ENCODE results near the gene POTEH.
"Not testable (repeated sequence)": the region's sequence is repeated elsewhere in the genome, so short reads cannot be mapped to it uniquely, and the experiment has no call there.

POTEH gene

DNA sequence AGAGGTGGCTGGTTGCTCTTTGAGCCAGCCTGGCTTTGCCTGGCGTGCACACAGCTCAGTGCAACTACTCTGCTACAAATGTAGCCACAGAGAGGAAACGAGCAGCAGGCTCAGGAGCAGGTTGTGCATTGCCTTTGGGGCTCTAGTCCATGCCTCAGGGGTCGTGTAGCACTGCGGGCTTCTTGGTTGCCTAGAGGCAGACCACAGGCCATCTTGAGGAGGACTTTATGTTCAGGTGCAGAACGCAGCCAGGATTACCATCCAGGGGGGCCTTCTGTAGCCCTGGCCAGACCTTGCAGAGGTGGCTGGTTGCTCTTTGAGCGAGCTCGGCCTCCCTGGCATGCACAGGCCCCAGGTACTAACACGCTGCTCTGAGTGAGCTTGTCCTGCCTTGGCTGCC lies 41.2 kb downstream of the POTEH start:
- DNase-seq; H3K4me1 ChIP-seq (ENCODE audit: control insufficient read depth, insufficient read depth, low read length, poor library complexity, severe bottlenecking); H3K4me3 ChIP-seq (ENCODE audit: insufficient read depth, low read depth, low read length, poor library complexity, severe bottlenecking); H3K27ac ChIP-seq (ENCODE audit: insufficient read depth, low read length, poor library complexity, severe bottlenecking); H3K36me3 ChIP-seq (ENCODE audit: control insufficient read depth, insufficient read depth, low read length); H3K9me3 ChIP-seq (ENCODE audit: control insufficient read depth, low read length); H3K27me3 ChIP-seq (replicated peaks; ENCODE audit: control insufficient read depth, insufficient read depth, low read length, poor library complexity, severe bottlenecking): not testable (repeated sequence)

DNA sequence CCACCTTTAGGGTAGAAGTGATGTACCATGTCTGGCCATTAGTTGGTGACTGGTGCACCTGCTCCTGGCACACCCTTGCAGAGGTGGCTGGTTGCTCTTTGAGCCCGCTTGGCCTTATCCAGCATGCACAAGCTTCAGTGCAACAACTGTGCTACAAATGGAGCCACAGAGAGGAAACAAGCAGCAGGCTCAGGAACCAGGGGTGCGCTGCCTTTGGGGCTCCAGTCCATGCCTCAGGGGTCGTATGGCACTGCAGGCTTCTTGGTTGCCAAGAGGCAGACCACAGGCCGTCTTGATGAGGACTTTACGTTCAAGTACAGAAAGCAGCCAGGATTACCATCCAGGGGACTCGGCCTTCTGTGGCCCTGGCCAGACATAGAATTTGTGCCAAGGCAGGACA lies 44.6 kb downstream of the POTEH start:
- not testable (repeated sequence) for H3K36me3 ChIP-seq (ENCODE audit: control insufficient read depth, insufficient read depth, low read length); H3K4me1 ChIP-seq (ENCODE audit: control insufficient read depth, insufficient read depth, low read length, poor library complexity, severe bottlenecking); DNase-seq; H3K9me3 ChIP-seq (ENCODE audit: control insufficient read depth, low read length); H3K27ac ChIP-seq (ENCODE audit: insufficient read depth, low read length, poor library complexity, severe bottlenecking); H3K27me3 ChIP-seq (replicated peaks; ENCODE audit: control insufficient read depth, insufficient read depth, low read length, poor library complexity, severe bottlenecking); H3K4me3 ChIP-seq (ENCODE audit: insufficient read depth, low read depth, low read length, poor library complexity, severe bottlenecking)

DNA sequence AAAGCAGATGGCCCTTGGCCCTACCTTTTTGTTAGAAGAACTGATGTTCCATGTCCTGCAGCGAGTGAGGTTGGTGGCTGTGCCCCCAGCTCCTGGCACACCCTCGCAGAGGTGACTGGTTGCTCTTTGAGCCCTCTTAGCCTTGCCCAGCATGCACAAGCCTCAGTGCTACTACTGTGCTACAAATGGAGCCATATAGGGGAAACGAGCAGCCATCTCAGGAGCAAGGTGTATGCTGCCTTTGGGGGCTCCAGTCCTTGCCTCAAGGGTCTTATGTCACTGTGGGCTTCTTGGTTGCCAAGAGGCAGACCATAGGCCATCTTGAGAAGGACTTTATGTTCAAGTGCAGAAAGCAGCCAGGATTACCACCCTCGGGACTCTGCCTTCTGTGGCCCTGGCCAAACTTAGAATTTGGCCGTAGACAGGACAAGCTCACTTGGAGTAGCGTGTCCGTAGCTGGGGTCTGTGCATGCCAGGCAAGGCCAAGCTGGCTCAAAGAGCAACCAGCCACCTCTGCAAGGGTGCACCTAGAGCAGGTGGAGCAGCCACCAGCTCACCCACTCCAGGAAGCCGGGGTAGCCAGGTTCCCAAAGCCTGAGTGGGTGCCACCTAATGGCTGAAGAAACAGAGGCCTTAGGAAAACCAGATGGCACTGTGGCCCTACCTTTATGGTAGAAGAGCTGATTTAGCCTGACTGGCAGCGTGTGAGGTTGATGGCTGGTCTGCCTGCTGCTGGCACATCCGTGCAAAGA lies 48.5 kb downstream of the POTEH start:
- H3K36me3 ChIP-seq (ENCODE audit: control insufficient read depth, insufficient read depth, low read length); H3K9me3 ChIP-seq (ENCODE audit: control insufficient read depth, low read length); H3K4me3 ChIP-seq (ENCODE audit: insufficient read depth, low read depth, low read length, poor library complexity, severe bottlenecking); H3K27ac ChIP-seq (ENCODE audit: insufficient read depth, low read length, poor library complexity, severe bottlenecking); DNase-seq; H3K27me3 ChIP-seq (replicated peaks; ENCODE audit: control insufficient read depth, insufficient read depth, low read length, poor library complexity, severe bottlenecking); H3K4me1 ChIP-seq (ENCODE audit: control insufficient read depth, insufficient read depth, low read length, poor library complexity, severe bottlenecking): not testable (repeated sequence)

DNA sequence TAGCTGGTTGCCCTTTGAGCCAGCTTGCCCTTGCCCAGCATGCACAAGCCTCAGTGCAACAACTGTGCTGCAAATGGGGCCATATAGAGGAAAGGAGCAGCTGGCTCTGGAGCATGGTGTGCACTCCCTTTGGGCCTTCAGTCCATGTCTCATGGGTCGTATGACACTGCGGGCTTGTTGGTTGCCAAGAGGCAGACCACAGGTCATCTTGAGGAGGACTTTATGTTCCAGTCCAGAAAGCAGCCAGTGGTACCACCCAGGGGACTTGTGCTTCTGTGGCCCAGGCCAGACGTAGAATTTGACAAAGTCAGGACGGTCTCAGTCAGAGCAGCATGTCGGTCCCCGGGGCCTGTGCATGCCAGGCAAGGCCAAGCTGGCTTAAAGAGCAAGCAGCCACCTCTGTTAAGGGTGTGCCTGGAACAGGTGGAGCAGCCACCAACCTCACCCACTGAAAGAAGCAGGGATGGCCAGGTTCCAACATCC lies 49.1 kb downstream of the POTEH start:
- H3K4me1 ChIP-seq (ENCODE audit: control insufficient read depth, insufficient read depth, low read length, poor library complexity, severe bottlenecking); H3K4me3 ChIP-seq (ENCODE audit: insufficient read depth, low read depth, low read length, poor library complexity, severe bottlenecking); H3K9me3 ChIP-seq (ENCODE audit: control insufficient read depth, low read length); H3K36me3 ChIP-seq (ENCODE audit: control insufficient read depth, insufficient read depth, low read length); DNase-seq; H3K27me3 ChIP-seq (replicated peaks; ENCODE audit: control insufficient read depth, insufficient read depth, low read length, poor library complexity, severe bottlenecking); H3K27ac ChIP-seq (ENCODE audit: insufficient read depth, low read length, poor library complexity, severe bottlenecking): not testable (repeated sequence)

DNA sequence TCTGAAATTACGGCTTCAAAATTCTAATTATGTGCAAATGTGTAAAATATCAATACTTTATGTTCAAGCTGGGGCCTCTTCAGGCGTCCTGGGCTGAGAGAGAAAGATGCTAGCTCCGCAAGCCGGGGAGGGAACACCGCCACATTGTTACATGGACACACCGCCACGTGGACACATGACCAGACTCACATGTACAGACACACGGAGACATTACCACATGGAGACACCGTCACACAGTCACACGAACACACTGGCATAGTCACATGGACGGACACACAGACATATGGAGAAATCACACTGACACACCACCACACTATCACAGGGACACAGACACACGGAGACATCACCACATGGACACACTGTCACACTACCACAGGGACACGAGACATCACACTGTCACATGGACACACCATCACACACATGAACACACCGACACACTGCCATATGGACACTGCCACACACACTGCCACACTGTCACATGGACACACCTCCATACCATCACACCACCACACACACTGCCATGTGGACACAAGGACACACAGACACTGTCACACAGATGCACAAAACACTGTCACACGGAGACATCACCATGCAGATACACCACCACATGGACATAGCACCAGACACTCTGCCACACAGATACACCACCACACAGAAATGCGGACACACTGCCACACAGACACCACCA lies 58.0 kb downstream of the POTEH start:
- not testable (repeated sequence) for H3K4me1 ChIP-seq (ENCODE audit: control insufficient read depth, insufficient read depth, low read length, poor library complexity, severe bottlenecking); H3K27me3 ChIP-seq (replicated peaks; ENCODE audit: control insufficient read depth, insufficient read depth, low read length, poor library complexity, severe bottlenecking); H3K9me3 ChIP-seq (ENCODE audit: control insufficient read depth, low read length); DNase-seq; H3K4me3 ChIP-seq (ENCODE audit: insufficient read depth, low read depth, low read length, poor library complexity, severe bottlenecking); H3K27ac ChIP-seq (ENCODE audit: insufficient read depth, low read length, poor library complexity, severe bottlenecking); H3K36me3 ChIP-seq (ENCODE audit: control insufficient read depth, insufficient read depth, low read length)

DNA sequence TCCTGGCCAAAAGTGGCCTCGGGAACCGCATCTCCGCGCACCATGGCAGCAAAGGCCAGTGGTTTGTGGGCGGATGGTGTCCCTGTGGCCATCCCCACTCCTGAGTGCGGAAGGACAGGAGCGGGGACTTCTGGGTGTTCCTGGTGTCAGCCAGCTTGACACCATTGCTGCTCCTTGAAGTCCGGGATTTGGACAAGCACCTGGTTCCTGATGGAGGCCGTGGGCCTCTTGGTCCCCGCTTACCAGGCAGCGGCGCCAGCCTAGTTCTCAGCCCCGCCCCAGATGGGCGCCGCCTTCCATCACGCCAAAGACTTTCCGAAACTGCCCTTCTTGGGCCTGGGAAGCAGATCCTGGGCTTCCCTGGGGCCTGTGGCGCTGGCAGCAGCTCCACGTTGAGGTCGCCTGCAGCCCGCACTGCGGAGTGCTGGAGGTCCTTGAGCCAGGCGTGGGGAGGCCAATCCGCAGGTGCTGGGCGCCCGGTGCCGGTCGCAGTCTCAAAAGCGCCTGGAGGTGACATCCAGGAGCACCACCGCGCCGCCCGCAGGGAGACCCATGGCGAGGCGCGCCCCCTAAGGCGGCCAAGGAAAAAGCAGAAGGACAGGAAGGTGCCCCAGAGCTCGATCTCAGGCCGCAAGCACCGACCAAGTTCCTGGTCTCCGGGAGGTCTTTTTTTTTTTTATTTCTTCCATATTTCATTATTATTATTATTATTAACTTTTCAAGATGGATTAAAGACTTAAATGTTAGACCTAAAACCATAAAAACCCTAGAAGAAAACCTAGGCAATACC lies 59.5 kb downstream of the POTEH start:
- not testable (repeated sequence) for H3K9me3 ChIP-seq (ENCODE audit: control insufficient read depth, low read length); H3K27ac ChIP-seq (ENCODE audit: insufficient read depth, low read length, poor library complexity, severe bottlenecking); H3K36me3 ChIP-seq (ENCODE audit: control insufficient read depth, insufficient read depth, low read length); H3K4me3 ChIP-seq (ENCODE audit: insufficient read depth, low read depth, low read length, poor library complexity, severe bottlenecking); H3K4me1 ChIP-seq (ENCODE audit: control insufficient read depth, insufficient read depth, low read length, poor library complexity, severe bottlenecking); DNase-seq; H3K27me3 ChIP-seq (replicated peaks; ENCODE audit: control insufficient read depth, insufficient read depth, low read length, poor library complexity, severe bottlenecking)

DNA sequence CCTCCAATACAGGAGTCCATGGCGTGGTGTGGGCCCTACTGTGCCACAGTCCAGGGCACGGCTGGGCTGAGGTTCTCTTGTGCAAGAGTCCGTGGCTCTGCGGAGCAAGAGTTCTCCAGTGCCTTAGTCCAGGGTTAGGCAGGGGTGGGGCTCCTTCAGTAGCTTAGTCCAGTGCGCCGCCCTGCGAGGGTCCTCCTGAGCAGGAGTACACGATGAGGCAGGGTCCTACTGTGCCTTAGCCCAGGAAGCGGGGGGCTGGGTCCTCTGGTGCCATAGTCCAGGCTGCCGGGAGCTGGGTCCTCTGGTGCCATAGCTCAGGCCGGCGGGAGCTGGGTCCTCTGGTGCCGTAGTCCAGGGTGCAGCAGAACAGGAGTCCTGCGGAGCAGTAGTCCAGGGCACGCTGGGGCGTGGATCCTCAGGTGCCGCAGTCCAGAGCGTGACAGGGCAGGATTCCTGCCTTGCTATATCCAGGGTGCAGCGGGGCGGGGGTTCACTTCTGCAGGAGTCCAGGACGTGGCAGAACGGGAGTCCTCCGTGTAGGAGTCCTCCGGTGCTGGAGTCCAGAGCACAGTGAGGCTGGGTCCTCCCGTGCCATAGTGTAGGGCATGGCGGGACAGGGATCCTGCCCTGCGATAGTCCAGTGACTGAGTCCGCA lies 69.7 kb downstream of the POTEH start:
- H3K27ac ChIP-seq (ENCODE audit: insufficient read depth, low read length, poor library complexity, severe bottlenecking); DNase-seq; H3K36me3 ChIP-seq (ENCODE audit: control insufficient read depth, insufficient read depth, low read length); H3K9me3 ChIP-seq (ENCODE audit: control insufficient read depth, low read length); H3K27me3 ChIP-seq (replicated peaks; ENCODE audit: control insufficient read depth, insufficient read depth, low read length, poor library complexity, severe bottlenecking); H3K4me1 ChIP-seq (ENCODE audit: control insufficient read depth, insufficient read depth, low read length, poor library complexity, severe bottlenecking); H3K4me3 ChIP-seq (ENCODE audit: insufficient read depth, low read depth, low read length, poor library complexity, severe bottlenecking): not testable (repeated sequence)

DNA sequence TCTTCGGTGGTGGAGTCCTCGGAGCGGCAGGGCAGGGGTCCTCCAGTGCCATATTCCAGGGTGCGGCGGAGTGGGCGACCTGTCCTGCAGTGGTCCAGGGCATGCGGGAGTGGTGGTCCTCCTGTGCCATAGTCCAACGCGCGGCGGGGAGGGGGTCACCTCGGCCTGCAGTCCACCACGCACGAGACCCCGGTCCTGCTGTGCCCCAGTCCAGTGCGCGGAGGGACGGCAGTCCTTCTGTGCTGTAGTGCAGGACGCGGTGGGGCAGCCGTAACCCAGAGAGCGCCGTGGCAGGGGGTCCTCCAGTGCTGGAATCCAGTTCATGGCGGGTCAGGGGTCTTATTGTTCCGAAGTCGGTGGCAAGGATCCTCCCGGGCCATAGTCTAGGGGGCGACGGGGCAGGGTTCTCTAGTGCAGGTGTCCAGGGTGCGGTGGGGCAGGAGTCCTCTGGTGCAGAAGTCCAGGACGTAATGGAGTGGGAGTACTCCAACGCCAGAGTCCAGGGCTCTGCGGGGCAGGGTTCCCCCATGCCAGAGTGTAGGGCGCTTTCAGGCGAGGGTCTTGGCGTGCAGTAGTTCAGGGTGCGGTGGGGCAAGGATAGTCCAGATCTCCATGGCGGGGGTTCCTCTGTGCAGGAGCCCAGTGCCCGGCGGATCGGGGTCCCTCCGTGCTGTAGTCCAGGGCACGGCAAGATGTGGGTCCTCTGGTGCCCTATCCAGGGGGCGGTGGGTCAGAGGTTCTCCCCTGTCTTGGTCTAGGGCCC lies 70.7 kb downstream of the POTEH start:
- H3K27ac ChIP-seq (ENCODE audit: insufficient read depth, low read length, poor library complexity, severe bottlenecking); DNase-seq: not testable (repeated sequence)

DNA sequence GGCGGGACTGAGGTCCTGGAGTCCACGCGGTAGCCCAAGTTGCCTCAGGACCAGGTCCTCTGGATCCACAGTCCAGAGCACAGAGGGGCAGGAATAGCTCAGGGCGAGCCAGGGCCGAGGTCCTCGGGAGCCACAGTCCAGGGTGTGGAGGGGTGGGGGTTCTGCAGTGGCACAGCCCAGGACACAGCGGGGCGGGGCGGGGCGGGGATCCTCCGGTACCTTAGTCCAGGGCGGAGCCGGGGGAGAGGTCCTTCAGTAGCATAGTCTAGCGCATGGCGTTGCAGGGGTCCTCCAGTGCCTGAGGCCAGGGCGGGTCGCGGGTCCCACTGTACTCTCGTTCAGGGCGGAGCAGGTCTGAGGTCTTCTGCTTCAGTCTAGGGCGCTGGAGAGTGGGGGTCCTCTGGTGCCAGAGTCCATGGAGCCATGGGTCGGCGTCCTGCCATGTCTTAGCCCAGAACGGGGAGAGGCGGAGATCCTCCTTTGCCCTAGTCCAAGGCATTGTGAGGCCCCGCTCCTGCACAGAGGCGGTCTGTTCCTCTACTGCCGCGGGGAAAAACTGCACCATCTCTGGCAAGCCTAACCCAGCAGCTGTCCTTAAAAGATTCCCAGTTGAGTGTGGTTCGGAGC lies 71.4 kb downstream of the POTEH start:
- H3K27ac ChIP-seq (ENCODE audit: insufficient read depth, low read length, poor library complexity, severe bottlenecking); H3K36me3 ChIP-seq (ENCODE audit: control insufficient read depth, insufficient read depth, low read length); H3K9me3 ChIP-seq (ENCODE audit: control insufficient read depth, low read length); H3K4me3 ChIP-seq (ENCODE audit: insufficient read depth, low read depth, low read length, poor library complexity, severe bottlenecking); H3K27me3 ChIP-seq (replicated peaks; ENCODE audit: control insufficient read depth, insufficient read depth, low read length, poor library complexity, severe bottlenecking); H3K4me1 ChIP-seq (ENCODE audit: control insufficient read depth, insufficient read depth, low read length, poor library complexity, severe bottlenecking); DNase-seq: not testable (repeated sequence)

More for the DNA sequence above, 70.7 kb downstream of the POTEH start:
- not testable (repeated sequence) for H3K27me3 ChIP-seq (replicated peaks; ENCODE audit: control insufficient read depth, insufficient read depth, low read length, poor library complexity, severe bottlenecking); H3K4me1 ChIP-seq (ENCODE audit: control insufficient read depth, insufficient read depth, low read length, poor library complexity, severe bottlenecking); H3K9me3 ChIP-seq (ENCODE audit: control insufficient read depth, low read length); H3K36me3 ChIP-seq (ENCODE audit: control insufficient read depth, insufficient read depth, low read length); H3K4me3 ChIP-seq (ENCODE audit: insufficient read depth, low read depth, low read length, poor library complexity, severe bottlenecking)
